GM18519 (cell line): ENCODE data around the gene COL4A2.

Source experiments
- ATAC-seq: cut with Tn5 transposase; IDR thresholded peaks from one replicate; pipeline ENCODE4 v1.9.1; 2021; ENCODE audit warnings: mild to moderate bottlenecking, moderate library complexity; ENCODE audit not compliant: unreplicated experiment, low FRiP score

COL4A2 gene

DNA sequence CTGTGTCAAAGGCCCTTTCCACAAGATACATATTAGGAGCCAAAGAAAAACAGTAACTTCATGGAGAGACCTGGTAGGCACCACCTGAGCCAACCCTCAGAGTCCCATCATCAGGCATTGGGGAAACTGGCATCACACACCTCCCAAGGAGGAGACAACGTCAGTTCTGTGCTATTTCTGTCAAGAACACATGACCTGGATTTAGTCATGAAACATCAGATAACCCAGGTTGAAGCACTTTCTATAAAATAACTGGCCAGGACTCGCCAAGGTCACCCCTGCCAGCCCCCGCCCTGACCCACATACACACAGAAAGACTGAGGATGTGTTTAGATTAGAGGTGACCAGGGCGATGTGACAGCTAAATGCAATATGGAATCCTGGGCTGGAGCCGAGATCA is 35.8 kb upstream of the COL4A2 start:
- no peak for ATAC-seq

DNA sequence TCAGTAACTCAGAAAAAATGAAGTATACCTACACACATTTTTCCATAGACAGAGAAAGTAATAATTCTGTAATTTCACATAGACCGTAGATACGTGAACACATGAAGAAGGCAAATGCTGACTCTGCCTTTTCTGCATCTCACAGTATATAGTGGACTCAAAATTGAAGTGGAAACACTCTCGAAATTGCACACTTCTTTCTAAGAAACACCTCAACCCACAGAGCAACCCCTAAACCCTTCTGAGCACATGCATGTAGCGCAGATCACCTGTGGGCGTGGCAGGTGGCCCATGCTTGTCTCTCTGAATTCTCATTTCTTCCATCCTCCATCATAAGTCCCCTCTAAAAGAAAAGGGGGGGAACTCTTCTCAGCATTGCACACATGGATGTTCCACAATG is 34.9 kb upstream of the COL4A2 start:
- no peak for ATAC-seq

GRCh38 chr13:110272651-110273050 is 34.4 kb upstream of the COL4A2 start:
- no peak for ATAC-seq

DNA sequence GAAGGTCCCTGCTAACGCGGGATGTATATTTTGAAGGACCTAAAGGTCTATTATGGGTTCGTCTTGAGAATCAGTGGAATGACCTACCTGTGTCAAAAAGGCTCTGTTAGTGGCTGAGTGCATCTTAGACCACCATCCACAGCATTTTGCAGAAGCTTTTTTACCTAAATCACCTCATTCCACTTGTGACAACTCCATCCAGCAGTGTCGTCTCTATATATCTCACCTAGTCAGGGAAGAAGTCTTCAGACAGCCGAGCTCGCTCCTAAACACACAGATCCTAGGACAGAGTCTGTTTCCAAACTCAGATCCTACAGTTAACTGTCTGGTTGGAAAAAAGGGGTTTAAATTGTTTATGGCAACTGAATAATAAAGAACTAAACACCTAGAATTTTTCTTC is 33.8 kb upstream of the COL4A2 start:
- ATAC-seq, result no peak

DNA sequence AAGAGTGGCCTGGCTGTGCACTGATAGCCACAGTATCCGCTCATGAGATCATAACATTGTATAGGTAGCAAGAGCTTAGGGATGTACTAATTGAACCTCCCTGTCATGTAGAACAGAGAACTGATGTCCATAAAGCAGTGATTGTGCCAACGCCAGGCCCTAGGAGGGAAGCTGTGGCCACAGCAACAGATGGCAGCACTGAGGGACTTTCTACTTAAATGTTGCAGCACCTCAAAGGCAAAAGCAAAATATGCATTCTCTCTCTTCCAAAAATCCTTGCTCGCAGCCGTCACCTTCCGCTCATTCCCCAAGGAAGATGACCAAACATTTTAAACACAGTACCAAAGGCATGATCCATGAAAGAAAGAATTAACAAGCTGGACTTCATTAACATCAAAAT is 32.4 kb upstream of the COL4A2 start:
- no peak for ATAC-seq

GRCh38 chr13:110275931-110276552 is 31.0 kb upstream of the COL4A2 start:
- ATAC-seq, result no peak

- no peak for ATAC-seq
These were observed 30.5 kb upstream of the COL4A2 start for GRCh38 chr13:110276553-110276950.

- no peak for ATAC-seq
These were observed 29.6 kb upstream of the COL4A2 start for GRCh38 chr13:110277357-110277975.

DNA sequence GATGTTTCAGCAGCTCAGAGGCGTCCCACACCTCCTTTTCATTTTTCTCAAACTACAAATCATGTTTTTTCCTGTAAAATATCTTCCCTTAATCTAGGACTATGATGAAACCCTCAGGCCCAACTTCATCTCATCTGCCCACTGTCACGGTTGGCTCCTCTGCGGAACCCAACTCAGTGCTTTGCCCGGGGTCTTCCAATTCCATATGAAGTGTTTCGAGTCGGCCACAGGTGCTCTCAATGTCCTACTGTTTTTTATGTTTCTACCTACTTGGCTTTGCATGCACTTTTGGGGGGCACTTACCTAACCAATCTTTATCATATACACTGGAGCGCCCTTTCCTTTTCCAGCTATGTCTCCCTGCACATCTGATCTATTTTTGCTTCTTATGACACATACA is 28.2 kb upstream of the COL4A2 start:
- ATAC-seq, result no peak

GRCh38 chr13:110279684-110280083 is 27.4 kb upstream of the COL4A2 start:
- no peak for ATAC-seq

- ATAC-seq, result no peak
These were observed 26.8 kb upstream of the COL4A2 start for GRCh38 chr13:110280231-110280813.

DNA sequence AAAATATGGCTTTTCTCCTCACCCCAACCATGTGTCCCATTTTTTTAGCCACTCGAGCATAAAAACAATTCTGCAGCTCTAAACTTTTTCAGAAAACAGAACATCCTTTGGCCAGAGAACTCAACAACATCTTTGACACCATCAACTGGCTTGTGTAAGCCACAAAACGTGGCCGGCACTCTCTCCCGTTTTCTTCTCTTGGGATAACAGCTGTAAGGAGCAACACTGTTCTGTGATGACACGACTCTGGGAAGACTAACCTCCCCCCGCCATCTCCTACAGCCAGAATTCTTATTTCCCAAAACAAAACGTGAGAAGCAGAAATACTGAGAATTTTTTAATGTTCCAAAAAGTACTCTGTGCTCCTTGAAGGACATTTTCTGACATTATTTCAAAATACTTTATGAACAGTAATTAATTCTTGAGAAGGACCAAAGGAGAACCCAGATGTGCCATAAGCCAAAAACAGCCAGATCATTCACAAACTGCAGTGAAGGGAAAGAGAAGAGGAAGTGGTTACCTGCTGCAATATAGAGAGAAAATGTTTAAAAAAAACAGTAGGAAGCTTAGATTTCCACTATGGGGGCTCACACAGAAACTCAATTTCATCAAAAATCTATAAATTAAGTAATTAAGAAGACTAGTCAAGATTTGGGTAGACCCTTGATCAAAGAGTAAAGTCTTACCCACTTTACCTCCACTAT is 25.9 kb upstream of the COL4A2 start:
- no peak for ATAC-seq

GRCh38 chr13:110281736-110282135 is 25.3 kb upstream of the COL4A2 start:
- no peak for ATAC-seq

DNA sequence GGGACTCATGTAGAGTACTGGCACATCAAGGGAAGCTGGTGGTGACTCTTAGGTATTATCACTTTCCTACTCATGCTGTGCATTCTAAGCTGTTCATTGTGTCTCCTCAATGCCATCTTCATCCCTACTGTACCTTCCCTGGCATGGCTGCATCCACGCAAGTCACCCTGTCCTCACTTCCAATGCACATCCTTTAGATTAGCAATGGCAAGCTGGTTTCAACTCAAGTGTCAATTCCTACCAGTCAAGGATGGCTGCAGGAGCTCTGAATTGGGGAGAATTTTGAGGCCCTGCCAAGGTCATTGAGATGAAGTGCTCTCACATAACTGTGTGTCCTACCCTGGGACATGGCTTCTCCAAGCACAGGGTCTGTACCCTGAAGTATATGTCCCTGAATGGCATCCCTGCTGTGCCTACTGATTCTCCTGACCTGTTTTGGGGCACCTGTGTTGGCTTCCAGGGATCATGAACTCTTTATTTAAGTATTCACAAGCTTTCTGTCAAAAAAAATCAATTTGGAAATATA is 24.7 kb upstream of the COL4A2 start:
- ATAC-seq, result no peak

GRCh38 chr13:110283736-110284517 is 23.2 kb upstream of the COL4A2 start:
- ATAC-seq, result no peak

- no peak for ATAC-seq
These were observed 22.2 kb upstream of the COL4A2 start for GRCh38 chr13:110284779-110285484.

DNA sequence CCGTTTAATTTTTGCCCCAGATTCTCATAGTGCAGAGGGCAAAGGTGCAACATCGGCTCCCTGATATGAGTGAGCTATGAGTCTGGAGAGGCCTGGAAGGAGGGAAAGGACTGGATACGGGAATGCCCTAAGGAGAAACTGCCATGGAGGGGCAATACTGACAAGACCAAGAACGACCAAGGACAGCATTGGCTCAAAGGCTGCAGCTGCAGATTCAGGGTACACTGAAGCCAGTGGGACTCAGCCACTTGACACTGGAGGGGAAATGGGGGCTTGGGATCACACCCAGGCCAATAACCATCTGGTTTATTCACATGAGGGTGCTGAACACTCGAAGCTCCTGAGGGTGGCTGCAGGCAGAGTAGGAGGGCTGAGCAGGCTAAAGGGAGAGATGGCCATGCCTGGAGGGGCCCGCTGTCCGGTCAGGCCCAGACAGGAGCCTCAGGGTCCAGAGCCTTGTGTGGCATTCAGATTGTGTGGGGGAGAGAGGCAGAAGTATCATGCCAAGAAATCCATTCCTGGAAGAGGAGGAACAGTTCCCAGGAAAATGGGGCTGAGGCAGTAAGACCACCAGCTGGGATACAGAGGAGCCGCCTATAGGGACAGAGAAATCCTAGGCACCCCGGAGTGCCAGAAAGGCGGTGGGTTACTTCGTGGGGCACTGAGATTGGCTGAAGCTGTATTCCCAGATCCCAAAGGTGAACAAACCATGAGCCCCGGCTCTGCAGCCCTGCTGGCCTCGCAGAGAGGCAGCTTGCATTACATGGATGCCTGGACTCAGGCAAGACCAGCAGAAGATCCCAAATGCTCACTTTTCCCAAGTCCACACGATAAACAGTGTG is 20.9 kb upstream of the COL4A2 start:
- ATAC-seq, result no peak

DNA sequence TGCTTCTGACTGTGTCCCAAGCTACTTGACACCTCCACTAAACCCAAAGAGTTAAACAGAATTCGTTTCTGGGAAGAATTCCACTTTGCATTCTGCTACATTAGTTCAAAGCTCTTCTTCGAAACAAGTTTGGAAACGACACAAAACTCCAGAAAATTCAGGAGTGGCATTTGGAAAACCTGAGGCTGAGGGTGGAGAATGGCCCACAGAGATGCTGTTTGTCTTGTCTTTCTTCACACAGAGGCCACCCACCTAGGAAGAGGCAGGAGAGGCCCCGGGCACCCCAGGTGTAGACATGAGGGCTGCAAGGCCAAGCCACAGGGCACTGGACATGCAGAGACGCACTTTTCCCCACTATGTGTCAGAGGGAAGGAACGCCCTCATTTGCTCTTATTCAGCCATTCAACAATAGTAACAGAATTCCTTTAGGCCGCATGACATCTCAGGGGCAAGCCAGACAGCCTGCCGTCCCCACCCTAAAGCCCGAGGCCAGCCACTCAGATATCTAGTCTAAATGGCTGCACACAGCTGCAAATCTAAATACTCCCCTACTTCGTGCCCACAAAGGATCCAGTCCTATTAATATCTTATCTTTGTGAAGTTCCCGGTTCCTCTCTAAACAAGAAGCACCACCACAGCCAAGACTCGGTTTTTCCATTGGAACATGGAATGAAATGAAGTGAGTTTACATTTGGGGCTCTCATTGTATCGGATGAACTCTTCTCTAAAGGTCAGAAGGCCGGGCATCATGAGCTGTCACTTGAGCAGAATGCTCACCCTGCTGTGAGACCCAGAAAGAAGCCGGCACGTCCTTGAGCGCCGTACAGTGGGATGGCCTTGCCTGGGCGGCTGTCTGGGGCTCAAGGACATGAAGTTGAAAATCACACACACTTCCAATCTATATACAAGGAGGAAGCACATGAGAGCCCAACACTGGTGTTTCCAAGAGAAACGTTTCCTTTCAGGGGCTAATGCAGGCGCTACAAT is 20.0 kb upstream of the COL4A2 start:
- ATAC-seq, result no peak
